Trophoblast cell (in vitro differentiated cells and primary cell): Measurements from ENCODE around the gene TSPAN3.

Experiments
- DNase-seq, 2 donors: peaks; one replicate each; pipeline ENCODE4 v3.0.0-alpha.2; 2016
- H2AFZ ChIP-seq: 2 replicates; pipeline ENCODE4 v1.6.1; 2013; ENCODE audit warnings: low read length, moderate library complexity, mild to moderate bottlenecking; ENCODE audit not compliant: insufficient read depth, poor library complexity
- H2AK5ac ChIP-seq: 2 replicates; pipeline ENCODE4 v1.6.1; 2013; ENCODE audit warnings: mild to moderate bottlenecking, low read length
- H2BK120ac ChIP-seq: 2 replicates; pipeline ENCODE4 v1.6.1; 2013; ENCODE audit warnings: low read length, mild to moderate bottlenecking, moderate library complexity; ENCODE audit not compliant: insufficient read depth, poor library complexity
- H2BK12ac ChIP-seq: 2 replicates; pipeline ENCODE4 v1.6.1; 2013; ENCODE audit warnings: mild to moderate bottlenecking, low read length, moderate library complexity
- H2BK5ac ChIP-seq: 2 replicates; pipeline ENCODE4 v1.6.1; 2013; ENCODE audit warnings: low read length, low read depth, moderate library complexity, mild to moderate bottlenecking; ENCODE audit not compliant: poor library complexity
- H3K14ac ChIP-seq: 2 replicates; pipeline ENCODE4 v1.6.1; 2013; ENCODE audit warnings: mild to moderate bottlenecking, low read length
- H3K18ac ChIP-seq: 2 replicates; pipeline ENCODE4 v1.6.1; 2013; ENCODE audit warnings: mild to moderate bottlenecking, low read length
- H3K23ac ChIP-seq: 2 replicates; pipeline ENCODE4 v1.6.1; 2013; ENCODE audit warnings: low read length
- H3K27ac ChIP-seq: 2 replicates; pipeline ENCODE4 v1.5.1; 2013; ENCODE audit warnings: low read depth, mild to moderate bottlenecking, inconsistent platforms, low read length, moderate library complexity
- H3K27me3 ChIP-seq: 2 replicates; pipeline ENCODE4 v1.6.1; 2013; ENCODE audit warnings: inconsistent platforms, mild to moderate bottlenecking, low read length, moderate library complexity; ENCODE audit not compliant: insufficient read depth
- H3K36me3 ChIP-seq, 2 experiments: 1 replicate in 1 of 2; 2 replicates in 1 of 2; pipeline ENCODE4 v1.6.1; 2013; ENCODE audit warnings: low read length in 2 of 2, mild to moderate bottlenecking in 2 of 2, moderate library complexity in 1 of 2; ENCODE audit not compliant: insufficient read depth in 2 of 2, control insufficient read depth in 1 of 2
- H3K4ac ChIP-seq: 2 replicates; pipeline ENCODE4 v1.6.1; 2013; ENCODE audit warnings: low read depth, mild to moderate bottlenecking, low read length, moderate library complexity
- H3K4me1 ChIP-seq, 2 experiments: 1 replicate in 1 of 2; 2 replicates in 1 of 2; pipeline ENCODE4 v1.6.1; 2013; ENCODE audit warnings: low read length in 2 of 2, mild to moderate bottlenecking in 2 of 2, moderate library complexity in 1 of 2; ENCODE audit not compliant: insufficient read depth in 2 of 2, control insufficient read depth in 1 of 2
- H3K4me2 ChIP-seq: 2 replicates; pipeline ENCODE4 v1.6.1; 2013; ENCODE audit warnings: inconsistent platforms, mild to moderate bottlenecking, low read length, moderate library complexity
- H3K4me3 ChIP-seq: 2 replicates; pipeline ENCODE4 v1.5.1; 2013; ENCODE audit warnings: mild to moderate bottlenecking, low read depth, low read length, inconsistent platforms
- H3K79me1 ChIP-seq: one replicate; pipeline ENCODE4 v1.6.1; 2013; ENCODE audit warnings: low read length
- H3K79me2 ChIP-seq: 2 replicates; pipeline ENCODE4 v1.6.1; 2013; ENCODE audit warnings: low read length, mild to moderate bottlenecking; ENCODE audit not compliant: control insufficient read depth, insufficient read depth, poor library complexity
- H3K9ac ChIP-seq: 2 replicates; pipeline ENCODE4 v1.6.1; 2013; ENCODE audit warnings: mild to moderate bottlenecking, low read length
- H3K9me3 ChIP-seq: 2 replicates; pipeline ENCODE4 v1.6.1; 2013; ENCODE audit warnings: low read depth, mild to moderate bottlenecking, control low read depth, inconsistent platforms, low read length; ENCODE audit not compliant: insufficient read depth
- H4K12ac ChIP-seq: 2 replicates; pipeline ENCODE4 v1.6.1; 2013; ENCODE audit warnings: low read depth, mild to moderate bottlenecking, low read length, moderate library complexity
- H4K8ac ChIP-seq: 2 replicates; pipeline ENCODE4 v1.6.1; 2013; ENCODE audit warnings: low read depth, mild to moderate bottlenecking, low read length, moderate library complexity
- H4K91ac ChIP-seq: one replicate; pipeline ENCODE4 v1.6.1; 2013; ENCODE audit warnings: low read depth, mild to moderate bottlenecking, low read length, moderate library complexity
- WGBS: extraction: QIAGEN DNeasy Blood & Tissue Kit; methylation state at CpG from one replicate; pipeline ENCODE4 v1.1.7; 2013; ENCODE audit warnings: missing lambda C conversion rate; ENCODE audit not compliant: insufficient read length, insufficient coverage; ENCODE audit errors: extremely low coverage; 5-methylcytosine and 5-hydroxymethylcytosine counted together

TSPAN3 gene

GRCh38 chr15:76996076-76996525, 74.8 kb downstream of the TSPAN3 start:
- H3K9me3 ChIP-seq = peaks cover 1% of the 10 kb centered on the region
- no peak overlapping the region for H3K27ac ChIP-seq

DNA sequence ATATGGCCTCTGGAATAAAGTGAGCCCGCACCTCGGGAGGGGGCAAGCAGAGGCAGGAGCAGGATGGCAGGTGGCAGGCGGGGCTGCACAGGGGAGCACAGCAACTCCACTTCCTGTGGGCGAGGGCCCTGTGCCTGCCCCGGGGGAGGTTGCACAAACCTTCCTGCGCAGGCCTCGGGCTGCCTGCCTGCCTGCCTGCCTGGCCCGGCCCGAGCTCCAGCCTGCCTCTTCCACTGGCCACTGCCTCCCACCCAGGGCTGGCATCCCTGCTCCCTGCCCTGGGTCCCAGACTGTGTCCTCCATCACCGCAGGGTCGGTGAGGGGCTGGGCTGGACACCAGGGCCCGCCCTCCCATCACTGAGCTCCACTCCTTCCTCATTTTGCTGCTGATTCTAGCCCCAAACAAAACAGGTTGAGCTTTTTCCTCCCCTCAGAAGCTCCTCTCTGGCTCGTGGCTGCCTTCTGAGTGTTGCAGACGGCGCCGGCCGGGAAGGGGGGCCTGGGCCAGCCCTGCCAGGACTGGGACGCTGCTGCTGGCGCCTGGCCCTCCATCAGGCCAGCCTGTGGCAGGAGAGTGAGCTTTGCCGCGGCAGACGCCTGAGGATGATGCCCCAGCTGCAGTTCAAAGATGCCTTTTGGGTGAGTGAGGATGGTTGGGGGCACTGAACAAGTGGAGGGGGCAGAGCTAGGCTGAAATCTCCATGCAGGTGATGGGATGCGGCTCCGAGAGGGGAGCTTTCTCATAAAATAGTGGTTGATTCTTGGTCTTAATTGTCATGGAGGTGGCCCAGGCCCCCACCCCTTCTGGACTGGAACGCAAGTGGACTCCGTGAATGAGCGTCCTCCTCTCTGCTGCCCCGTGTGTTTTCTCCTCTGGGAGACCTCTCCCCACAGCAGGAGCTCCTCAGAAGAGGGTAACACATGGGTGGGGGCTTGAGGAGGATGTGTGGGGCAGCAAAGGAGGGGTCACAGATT, 75.7 kb downstream of the TSPAN3 start, which contains the start of gene PSTPIP1:
Gene PSTPIP1 (plus strand): TSS at position 156 of the 975 bp plus-strand sequence. CDS start 448 bp downstream, at position 604.
- Histone ChIP-seq H3K14ac (no peak within 1 kb of the TSS), H3K9ac (no peak within 1 kb of the TSS), H3K4ac (no peak within 1 kb of the TSS), H3K4me1 (no peaks in the 10 kb centered on the region), H2BK12ac (no peak within 1 kb of the TSS), H3K27ac (no peak within 1 kb of the TSS), H4K8ac (no peak within 1 kb of the TSS), H3K4me2 (no peak within 1 kb of the TSS), H3K79me2 (no peaks in the 10 kb centered on the region), H3K27me3 (no peaks in the 10 kb centered on the region), H2BK5ac (no peak within 1 kb of the TSS), H3K4me3 (no peak within 1 kb of the TSS), H2AK5ac (no peak within 1 kb of the TSS), H4K91ac (no peak within 1 kb of the TSS), H3K36me3 (no peaks in the 10 kb centered on the region), H2AFZ (no peak within 1 kb of the TSS), H3K79me1 (no peaks in the 10 kb centered on the region), H4K12ac (no peak within 1 kb of the TSS), H3K23ac (no peak within 1 kb of the TSS), H3K9me3 (peaks cover 1% of the 10 kb centered on the region), H3K18ac (no peak within 1 kb of the TSS), H2BK120ac (no peak within 1 kb of the TSS)
- no peak for DNase-seq
- no CpG with 5 or more reads among the region's 28 CpGs for WGBS

More at GRCh38 chr15:76996076-76996525, 74.8 kb downstream of the TSPAN3 start:
- Histone ChIP-seq H2BK12ac (no peak overlapping the region), H3K18ac (no peak overlapping the region), H3K79me2 (no peaks in the 10 kb centered on the region), H3K23ac (no peak overlapping the region), H3K4me3 (no peak overlapping the region), H4K12ac (no peak overlapping the region), H3K4ac (no peak overlapping the region), H3K4me1 (no peaks in the 10 kb centered on the region), H2AFZ (no peak overlapping the region), H3K4me2 (no peak overlapping the region), H2BK120ac (no peak overlapping the region), H3K36me3 (no peaks in the 10 kb centered on the region), H2BK5ac (no peak overlapping the region), H4K91ac (no peak overlapping the region), H2AK5ac (no peak overlapping the region), H3K9ac (no peak overlapping the region), H3K14ac (no peak overlapping the region), H4K8ac (no peak overlapping the region), H3K79me1 (no peaks in the 10 kb centered on the region), H3K27me3 (no peaks in the 10 kb centered on the region)
- DNase-seq = no peak
- no CpG with 5 or more reads among the region's 9 CpGs for WGBS

DNA sequence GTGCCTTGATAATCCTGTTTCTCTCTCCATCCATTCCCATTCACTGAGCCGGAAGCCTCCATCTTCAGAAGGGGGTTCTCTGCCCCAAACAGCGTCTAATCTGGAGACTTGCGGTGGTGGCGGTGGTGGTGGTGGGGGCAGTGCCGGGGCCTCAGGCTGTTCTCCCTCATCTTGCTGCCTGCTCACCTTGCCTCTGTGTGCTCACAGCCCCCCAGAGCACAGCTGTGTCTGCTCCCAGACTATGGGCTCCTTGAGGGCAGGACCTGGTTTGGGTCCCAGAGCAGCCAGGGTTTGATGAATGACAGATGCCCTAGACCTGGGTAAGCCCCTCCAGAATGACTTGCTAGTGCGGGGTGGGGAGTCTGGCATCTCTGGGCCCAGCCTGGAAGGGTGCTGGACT, 76.4 kb downstream of the TSPAN3 start:
- WGBS = no CpG with 5 or more reads among the region's 6 CpGs
- H3K4me2 ChIP-seq = no peak overlapping the region
- no peak overlapping the region for H3K14ac ChIP-seq

GRCh38 chr15:76994001-76994400, 76.9 kb downstream of the TSPAN3 start:
- no peak for DNase-seq
- Histone ChIP-seq H3K4me1 (no peaks in the 10 kb centered on the region), H3K18ac (no peak overlapping the region), H4K91ac (no peak overlapping the region), H2AK5ac (no peak overlapping the region), H4K8ac (no peak overlapping the region), H2AFZ (no peak overlapping the region), H3K9ac (no peak overlapping the region), H3K4ac (no peak overlapping the region), H2BK120ac (no peak overlapping the region), H3K4me3 (no peak overlapping the region), H2BK5ac (no peak overlapping the region), H3K79me1 (no peaks in the 10 kb centered on the region), H3K23ac (no peak overlapping the region), H3K27ac (no peak overlapping the region), H4K12ac (no peak overlapping the region), H3K14ac (no peak overlapping the region), H3K27me3 (no peaks in the 10 kb centered on the region), H3K36me3 (no peaks in the 10 kb centered on the region), H2BK12ac (no peak overlapping the region), H3K9me3 (peaks cover 1% of the 10 kb centered on the region), H3K4me2 (no peak overlapping the region), H3K79me2 (no peaks in the 10 kb centered on the region)
- WGBS = no CpG with 5 or more reads among the region's 8 CpGs

More for the DNA sequence above, 76.4 kb downstream of the TSPAN3 start:
- Histone ChIP-seq H3K4ac (no peak overlapping the region), H2AFZ (no peak overlapping the region), H2BK120ac (no peak overlapping the region), H4K91ac (no peak overlapping the region), H3K36me3 (no peaks in the 10 kb centered on the region), H2BK5ac (no peak overlapping the region), H3K27me3 (no peaks in the 10 kb centered on the region), H3K4me3 (no peak overlapping the region), H3K4me1 (no peaks in the 10 kb centered on the region), H2AK5ac (no peak overlapping the region), H3K79me1 (no peaks in the 10 kb centered on the region), H4K12ac (no peak overlapping the region), H4K8ac (no peak overlapping the region), H2BK12ac (no peak overlapping the region), H3K79me2 (no peaks in the 10 kb centered on the region), H3K9ac (no peak overlapping the region), H3K23ac (no peak overlapping the region), H3K9me3 (peaks cover 1% of the 10 kb centered on the region), H3K18ac (no peak overlapping the region), H3K27ac (no peak overlapping the region)
- DNase-seq = no peak
